Measurements from ENCODE around the gene SYDE1.

GRCh38 chr19:15105044-15105443 lies 2.2 kb upstream of the SYDE1 start:
- TF ChIP-seq GATA2 (IDR thresholded peaks at IDR 0.05; ENCODE audit: low read depth, low read length): no peak
- TF ChIP-seq GATA3 (IDR thresholded peaks at IDR 0.05; ENCODE audit: low read depth, low read length): no peak

Data from SH-SY5Y (cell line).